Activated T-cell treated with anti-CD3 and anti-CD28 coated beads, Interleukin-2, amount 50 U/mL, for 4 hours (primary cell): ENCODE measurements around the gene PRKCE. TPM values are rescaled to one million over a fixed set of nuclear protein-coding genes. Genes with fewer than 3 reads are reported as not detected.

Experiments
- ATAC-seq, 2 donors: fragments of 200-7000 bp; cut with Tn5 transposase; one replicate each; pipeline ENCODE4 v1.10.0; 2021
- DNase-seq: peaks from one replicate; pipeline ENCODE4 v3.0.0-alpha.2; 2020
- H3K27me3 Mint-ChIP-seq: one replicate; pipeline ENCODE4 v1.8.0; 2021; ENCODE audit warnings: low read depth, mixed read lengths
- H3K36me3 Mint-ChIP-seq: one replicate; pipeline ENCODE4 v1.8.0; 2022; ENCODE audit warnings: mixed read lengths; ENCODE audit not compliant: insufficient read depth
- H3K4me1 Mint-ChIP-seq: one replicate; pipeline ENCODE4 v1.8.0; 2021; ENCODE audit warnings: low read depth, mixed read lengths
- H3K4me3 Mint-ChIP-seq: one replicate; pipeline ENCODE4 v1.8.0; 2021; ENCODE audit warnings: mild to moderate bottlenecking, moderate library complexity, mixed read lengths
- H3K9me3 Mint-ChIP-seq: one replicate; pipeline ENCODE4 v1.8.0; 2021; ENCODE audit warnings: mixed read lengths
- total RNA-seq, 3 donors: library from RNA; stranded (reverse); gene quantifications; one replicate each; pipeline ENCODE4 v1.2.1, GENCODE V29; 2021

PRKCE gene
- total RNA-seq, 3 donors from 2014 or later, result 9.1 to 9.5 (median 9.2) TPM

- Mint-ChIP-seq H3K9me3 (no peaks in the 10 kb centered on the region), H3K4me1 (peaks cover 2% of the 10 kb centered on the region), H3K36me3 (peaks cover 4% of the 10 kb centered on the region), H3K4me3 (no peak overlapping the region), H3K27me3 (no peaks in the 10 kb centered on the region)
- no peak for ATAC-seq
- DNase-seq, result no peak
These were observed 285.1 kb downstream of the PRKCE start for GRCh38 chr2:45936623-45936979.

GRCh38 chr2:45937990-45938389 lies 286.5 kb downstream of the PRKCE start:
- ATAC-seq, result no peak
- Mint-ChIP-seq H3K4me3 (no peak overlapping the region), H3K9me3 (no peaks in the 10 kb centered on the region), H3K4me1 (peaks cover 2% of the 10 kb centered on the region), H3K36me3 (peaks cover 4% of the 10 kb centered on the region), H3K27me3 (no peaks in the 10 kb centered on the region)
- DNase-seq, result no peak

GRCh38 chr2:45938649-45939511 lies 287.4 kb downstream of the PRKCE start:
- DNase-seq (no peak), ATAC-seq (no peak)
- Mint-ChIP-seq H3K27me3 (no peaks in the 10 kb centered on the region), H3K4me1 (peaks cover 2% of the 10 kb centered on the region), H3K4me3 (no peak overlapping the region), H3K36me3 (peaks cover 4% of the 10 kb centered on the region), H3K9me3 (no peaks in the 10 kb centered on the region)

GRCh38 chr2:45941531-45942236 lies 290.2 kb downstream of the PRKCE start:
- Mint-ChIP-seq H3K27me3 (no peaks in the 10 kb centered on the region), H3K4me3 (no peak overlapping the region), H3K9me3 (no peaks in the 10 kb centered on the region), H3K4me1 (no peaks in the 10 kb centered on the region), H3K36me3 (peaks cover 4% of the 10 kb centered on the region)
- no peak for ATAC-seq
- no peak for DNase-seq

GRCh38 chr2:45942237-45942738 lies 290.8 kb downstream of the PRKCE start:
- Mint-ChIP-seq H3K4me3 (no peak overlapping the region), H3K36me3 (peaks cover 4% of the 10 kb centered on the region), H3K9me3 (no peaks in the 10 kb centered on the region), H3K4me1 (no peaks in the 10 kb centered on the region), H3K27me3 (no peaks in the 10 kb centered on the region)
- ATAC-seq (no peak), DNase-seq (no peak)

- no peaks in the 10 kb centered on the region for H3K4me1 Mint-ChIP-seq
- ATAC-seq, result no peak
These were observed 292.0 kb downstream of the PRKCE start for GRCh38 chr2:45943219-45944044.

GRCh38 chr2:45944074-45944473 lies 292.6 kb downstream of the PRKCE start:
- ATAC-seq (no peak), DNase-seq (no peak)
- no peaks in the 10 kb centered on the region for H3K4me1 Mint-ChIP-seq
- peaks cover 4% of the 10 kb centered on the region for H3K36me3 Mint-ChIP-seq
- no peaks in the 10 kb centered on the region for H3K9me3 Mint-ChIP-seq
- H3K27me3 Mint-ChIP-seq, result no peaks in the 10 kb centered on the region
- no peak overlapping the region for H3K4me3 Mint-ChIP-seq

More at GRCh38 chr2:45943219-45944044, 292.0 kb downstream of the PRKCE start:
- peaks cover 4% of the 10 kb centered on the region for H3K36me3 Mint-ChIP-seq
- no peak overlapping the region for H3K4me3 Mint-ChIP-seq
- no peak for DNase-seq
- H3K9me3 Mint-ChIP-seq, result no peaks in the 10 kb centered on the region
- no peaks in the 10 kb centered on the region for H3K27me3 Mint-ChIP-seq

GRCh38 chr2:45945302-45945717 lies 293.8 kb downstream of the PRKCE start:
- Mint-ChIP-seq H3K4me3 (no peak overlapping the region), H3K27me3 (no peaks in the 10 kb centered on the region), H3K4me1 (no peaks in the 10 kb centered on the region), H3K9me3 (no peaks in the 10 kb centered on the region), H3K36me3 (no peaks in the 10 kb centered on the region)
- no peak for DNase-seq
- ATAC-seq, result no peak

- H3K4me1 Mint-ChIP-seq, result peaks cover 1% of the 10 kb centered on the region
- H3K4me3 Mint-ChIP-seq, result no peak overlapping the region
- no peaks in the 10 kb centered on the region for H3K9me3 Mint-ChIP-seq
- H3K27me3 Mint-ChIP-seq, result no peaks in the 10 kb centered on the region
- ATAC-seq (no peak), DNase-seq (no peak)
- H3K36me3 Mint-ChIP-seq, result no peaks in the 10 kb centered on the region
These were observed 294.5 kb downstream of the PRKCE start for GRCh38 chr2:45946023-45946422.

- Mint-ChIP-seq H3K4me1 (peaks cover 1% of the 10 kb centered on the region), H3K36me3 (no peaks in the 10 kb centered on the region), H3K27me3 (no peaks in the 10 kb centered on the region), H3K9me3 (no peaks in the 10 kb centered on the region), H3K4me3 (no peak overlapping the region)
- DNase-seq (no peak), ATAC-seq (no peak)
These were observed 299.1 kb downstream of the PRKCE start for GRCh38 chr2:45950606-45951005.

GRCh38 chr2:45951025-45951727 lies 299.7 kb downstream of the PRKCE start:
- Mint-ChIP-seq H3K27me3 (no peaks in the 10 kb centered on the region), H3K4me1 (peaks cover 1% of the 10 kb centered on the region), H3K36me3 (no peaks in the 10 kb centered on the region), H3K9me3 (no peaks in the 10 kb centered on the region), H3K4me3 (no peak overlapping the region)
- ATAC-seq, result no peak
- DNase-seq, result no peak

- no peak for ATAC-seq
- Mint-ChIP-seq H3K27me3 (no peaks in the 10 kb centered on the region), H3K4me1 (peaks cover 1% of the 10 kb centered on the region), H3K36me3 (no peaks in the 10 kb centered on the region), H3K4me3 (no peak overlapping the region), H3K9me3 (no peaks in the 10 kb centered on the region)
- DNase-seq, result no peak
These were observed 301.1 kb downstream of the PRKCE start for GRCh38 chr2:45952591-45952990.

GRCh38 chr2:45953376-45954027 lies 302.0 kb downstream of the PRKCE start:
- H3K9me3 Mint-ChIP-seq, result no peaks in the 10 kb centered on the region
- ATAC-seq (no peak), DNase-seq (no peak)
- no peaks in the 10 kb centered on the region for H3K36me3 Mint-ChIP-seq
- H3K4me3 Mint-ChIP-seq, result no peak overlapping the region
- peaks cover 1% of the 10 kb centered on the region for H3K4me1 Mint-ChIP-seq
- H3K27me3 Mint-ChIP-seq, result no peaks in the 10 kb centered on the region
